ENCODE measurements around the gene CD58.
"Not testable (repeated sequence)": the region's sequence is repeated elsewhere in the genome, so short reads cannot be mapped to it uniquely, and the experiment has no call there.

CD58 gene

GRCh38 chr1:116591951-116592605, 21.3 kb upstream of the CD58 start:
- not testable (repeated sequence) for DNase-seq

DNA sequence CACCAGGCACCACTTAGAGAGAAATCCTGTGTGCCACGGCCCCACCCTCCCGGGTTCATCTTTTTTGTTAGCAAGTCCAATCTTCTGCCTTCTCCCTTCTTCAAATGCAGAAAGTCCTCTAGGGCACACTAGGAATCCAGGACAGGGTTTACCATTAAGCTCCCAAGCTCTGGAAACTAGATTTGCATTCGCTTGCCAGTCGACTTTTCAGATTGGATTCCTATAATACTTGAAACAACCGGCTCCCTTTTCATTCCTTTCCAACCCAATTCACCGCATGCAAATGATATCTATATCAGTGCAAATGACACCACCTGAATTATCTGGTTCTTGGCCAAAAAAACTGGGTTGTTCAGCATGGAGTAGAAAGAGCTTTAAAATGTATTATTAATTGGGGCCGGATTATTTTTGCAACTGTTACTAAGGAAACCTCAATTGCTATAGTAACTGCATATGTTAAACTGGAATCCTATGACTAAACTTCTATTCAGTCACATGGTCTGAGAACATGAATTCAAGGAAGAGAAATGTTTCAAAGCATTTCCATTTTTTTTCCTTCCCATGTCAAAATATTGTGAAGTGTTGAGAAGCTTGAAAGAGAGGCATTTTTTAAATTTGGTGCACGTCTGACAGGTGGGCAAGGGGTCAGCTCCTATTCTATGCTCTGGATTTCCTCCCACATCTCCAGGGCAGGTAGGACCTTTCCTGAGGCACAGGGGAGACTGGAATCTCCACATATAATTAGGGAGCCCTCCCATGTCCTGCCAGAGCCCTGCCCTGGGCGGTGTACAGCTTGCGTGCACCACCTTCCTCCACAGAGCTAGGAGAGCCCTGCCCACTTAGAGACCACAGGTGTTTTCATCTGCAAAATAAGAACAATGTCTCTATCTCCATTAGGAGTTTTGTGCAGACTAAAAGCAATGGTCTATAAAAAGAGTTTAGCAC, 20.5 kb upstream of the CD58 start:
- not testable (repeated sequence) for DNase-seq

GRCh38 chr1:116590359-116591005, 19.7 kb upstream of the CD58 start:
- DNase-seq, result not testable (repeated sequence)

DNA sequence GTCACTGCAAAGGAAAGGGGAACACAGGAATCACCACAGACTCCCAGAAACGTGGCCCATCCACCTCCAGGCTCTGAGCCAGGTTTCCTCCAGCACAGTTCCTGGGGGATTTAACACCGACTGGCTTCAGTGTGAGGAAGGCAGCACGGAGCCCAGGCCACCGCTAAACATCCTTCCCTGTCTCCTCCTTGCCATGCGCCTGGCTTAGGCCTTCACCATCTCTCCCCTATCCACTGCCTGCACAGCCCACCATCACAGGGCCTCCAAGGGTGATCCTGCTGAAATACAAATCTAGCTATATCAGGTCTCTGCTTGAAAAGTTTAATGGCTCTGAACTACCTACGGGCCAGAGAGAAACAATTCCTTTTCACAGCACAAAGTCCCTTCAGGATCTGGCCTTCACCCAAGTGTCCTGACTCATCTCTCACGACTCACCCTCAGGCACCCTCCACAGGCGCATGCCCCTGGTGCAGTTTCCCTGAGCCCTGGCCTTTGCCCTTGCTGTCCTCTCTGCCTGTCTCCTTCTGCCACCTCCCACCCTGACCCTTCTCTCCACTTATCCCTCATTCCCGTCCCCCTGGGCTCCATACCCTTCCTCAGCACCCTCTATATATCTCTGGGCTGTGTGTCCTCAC, 18.4 kb upstream of the CD58 start:
- DNase-seq, result not testable (repeated sequence)

DNA sequence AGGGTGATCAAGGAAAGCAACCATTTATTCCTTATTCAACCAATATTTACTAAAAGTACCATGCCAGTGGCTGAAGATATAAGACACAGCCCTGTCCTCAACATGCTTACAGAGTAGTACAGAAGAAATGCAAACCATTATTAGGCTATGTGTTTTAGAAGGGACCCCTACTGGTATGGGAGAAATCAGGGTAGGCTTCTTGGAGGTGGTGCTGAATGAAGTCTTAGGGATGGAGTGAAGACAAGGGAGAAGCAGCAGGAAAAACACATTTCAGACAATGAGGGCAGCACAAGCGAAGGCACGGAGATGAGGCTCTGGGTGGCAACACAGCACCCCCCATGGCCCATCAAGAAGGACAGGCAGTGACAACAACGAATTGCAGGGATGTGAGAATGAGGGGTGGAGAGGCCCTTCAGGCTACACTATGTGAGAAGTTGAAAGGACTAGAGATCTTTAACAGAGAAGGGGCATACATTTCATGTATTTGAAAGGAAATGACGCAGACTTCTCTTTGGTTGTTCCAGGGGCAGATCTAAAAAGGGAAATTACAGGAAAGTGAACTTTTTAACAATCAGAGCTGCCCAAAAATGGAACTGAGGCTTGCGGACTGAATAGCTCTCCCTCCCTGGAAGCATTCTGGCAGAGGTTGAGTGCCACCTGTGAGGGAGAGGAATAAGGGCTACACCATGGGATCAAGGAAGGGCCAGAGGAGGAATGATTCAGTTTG, 16.8 kb upstream of the CD58 start:
- no peak for DNase-seq

GRCh38 chr1:116586741-116587143, 15.9 kb upstream of the CD58 start:
- DNase-seq, result no peak

DNA sequence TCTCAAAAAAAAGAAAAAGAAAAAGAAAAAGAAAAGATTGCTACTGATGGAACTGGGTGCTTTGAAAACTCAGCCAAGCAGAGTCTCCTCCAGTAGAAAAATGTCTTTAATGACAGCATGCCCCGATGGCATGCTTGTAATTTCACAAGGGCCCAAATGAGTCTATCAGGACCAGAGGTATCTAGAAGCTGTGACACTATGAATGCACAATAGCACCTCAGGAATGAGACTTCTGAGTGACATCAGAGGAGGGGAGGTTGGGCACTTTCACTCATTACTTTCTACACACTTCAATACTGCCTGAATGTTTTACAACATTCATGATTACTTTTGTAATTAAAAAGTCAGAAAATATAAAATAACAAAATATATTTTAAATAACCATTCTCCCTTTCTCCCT, 15.1 kb upstream of the CD58 start:
- no peak for DNase-seq

DNA sequence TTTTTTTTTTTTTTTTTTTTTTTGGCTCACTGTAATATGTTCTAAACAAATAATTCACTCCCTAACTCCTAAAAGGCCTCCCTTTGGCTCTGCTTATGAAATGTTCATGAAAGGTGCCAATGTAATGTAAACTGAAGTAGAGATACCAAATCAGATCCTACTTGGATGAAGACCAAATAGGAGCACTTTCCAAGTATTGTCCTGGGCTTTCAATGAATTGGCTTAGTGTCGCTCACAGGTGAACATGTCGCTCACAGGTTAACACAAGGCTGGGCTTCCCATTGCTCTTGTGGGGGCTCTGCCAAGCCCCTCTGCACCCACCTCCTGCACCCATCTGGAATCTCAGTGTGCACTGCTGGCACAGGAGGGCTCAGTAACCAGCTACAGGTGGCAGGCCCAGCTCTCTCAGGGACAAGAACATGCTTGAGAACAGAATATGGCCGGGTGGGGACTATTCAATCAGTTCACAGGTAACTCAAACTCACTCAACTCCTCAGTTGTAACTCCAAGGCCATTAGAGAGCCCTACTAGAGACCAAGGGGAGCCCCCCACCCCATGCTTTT, 10.6 kb upstream of the CD58 start:
- DNase-seq, result no peak

DNA sequence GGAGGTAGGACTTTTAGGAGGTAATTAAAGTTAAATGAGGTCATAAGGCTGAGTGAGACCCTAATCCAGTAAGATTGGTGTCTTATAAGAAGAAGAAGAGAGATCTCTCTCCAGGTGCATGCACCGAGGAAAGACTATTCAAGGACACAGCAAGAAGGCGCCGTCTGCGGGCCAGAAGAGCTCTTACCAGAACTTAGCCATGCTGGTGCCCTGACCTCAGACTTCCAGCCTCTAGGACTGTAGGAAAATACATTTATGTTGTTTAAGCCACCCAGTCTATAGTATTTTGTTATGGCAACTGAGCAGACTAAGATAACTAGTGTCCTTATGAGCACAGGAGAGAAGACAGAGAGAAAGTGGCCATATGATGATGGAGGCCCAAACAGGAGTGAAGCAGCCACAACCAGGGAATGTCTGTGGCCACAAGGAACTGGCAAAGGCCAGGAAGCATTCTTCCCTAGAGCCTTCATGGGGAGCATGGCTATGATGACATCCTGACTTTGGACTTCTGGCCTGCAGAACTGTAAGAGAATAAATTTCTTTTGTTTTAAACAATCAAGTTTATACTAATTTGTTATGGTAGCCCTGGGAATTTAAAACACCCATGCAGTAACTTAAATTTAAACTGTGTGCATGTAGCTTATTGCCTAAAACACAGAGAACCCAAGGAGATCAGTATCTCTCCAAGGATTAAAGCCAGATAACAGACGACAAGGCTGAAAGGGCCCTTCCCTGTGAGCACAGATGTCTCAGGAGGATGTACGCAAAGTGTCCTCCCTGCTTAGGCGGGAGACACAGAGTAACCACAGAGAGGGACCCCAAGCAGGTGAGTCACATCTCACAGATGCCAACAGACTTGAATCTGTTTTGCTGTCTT, 9.9 kb upstream of the CD58 start:
- DNase-seq, result no peak

DNA sequence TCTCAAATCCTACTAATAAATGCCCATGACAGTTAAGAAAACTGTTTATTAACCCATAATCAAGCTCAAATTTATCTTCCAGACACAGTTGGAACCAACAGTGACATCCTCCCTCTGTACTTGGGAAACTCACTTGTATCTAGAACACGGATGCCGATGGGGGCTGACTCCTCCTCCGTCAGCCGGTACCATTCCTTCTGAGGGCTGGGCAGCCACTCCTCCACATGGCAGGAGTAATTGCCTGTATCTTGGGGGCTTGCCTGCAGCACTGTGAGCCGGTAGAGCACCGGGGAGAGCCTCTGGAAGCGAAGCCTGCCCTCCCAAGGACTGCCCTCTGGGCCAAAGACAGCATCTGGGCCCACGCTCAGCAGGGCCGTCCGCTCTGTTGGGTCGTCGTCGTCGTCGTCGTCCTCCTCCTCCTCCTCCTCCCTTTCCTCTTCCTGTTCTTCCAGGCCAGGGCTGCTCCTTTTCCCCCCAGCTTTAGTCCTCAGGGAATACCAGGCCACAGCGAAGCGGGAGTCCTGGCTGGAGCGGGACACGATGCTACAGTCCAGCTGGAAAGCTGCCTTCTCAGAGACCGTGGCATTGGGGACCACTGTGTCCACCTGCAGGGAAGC, 8.5 kb upstream of the CD58 start:
- no peak for DNase-seq

- DNase-seq, result no peak
Observed at GRCh38 chr1:116578581-116578980, 7.8 kb upstream of the CD58 start.

DNA sequence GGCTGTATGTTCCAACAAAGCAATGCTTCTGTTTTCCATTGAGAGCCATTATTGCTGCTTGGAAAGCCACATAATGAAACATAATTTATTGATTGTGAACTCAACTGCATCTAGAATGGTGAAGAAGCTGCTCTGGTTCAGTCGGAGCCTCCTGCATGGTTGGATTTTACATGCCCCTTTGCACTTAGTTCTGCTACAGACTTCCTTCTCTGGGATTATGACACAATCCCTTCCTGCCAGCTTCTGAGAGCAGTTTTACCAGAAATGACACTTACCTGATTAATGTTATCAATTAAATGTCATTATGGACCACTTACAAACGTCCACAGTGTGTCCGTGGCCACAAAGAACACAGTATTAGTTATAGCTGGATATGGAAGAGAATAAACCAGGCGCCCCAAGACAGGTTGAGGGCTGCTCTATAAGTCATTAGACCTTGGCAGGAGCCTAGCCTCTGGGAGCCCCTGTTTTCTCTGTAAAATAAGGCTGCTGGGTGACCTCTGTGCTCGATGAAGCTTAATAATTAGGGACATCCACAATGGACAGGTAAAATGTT, 7.0 kb upstream of the CD58 start:
- no peak for DNase-seq

DNA sequence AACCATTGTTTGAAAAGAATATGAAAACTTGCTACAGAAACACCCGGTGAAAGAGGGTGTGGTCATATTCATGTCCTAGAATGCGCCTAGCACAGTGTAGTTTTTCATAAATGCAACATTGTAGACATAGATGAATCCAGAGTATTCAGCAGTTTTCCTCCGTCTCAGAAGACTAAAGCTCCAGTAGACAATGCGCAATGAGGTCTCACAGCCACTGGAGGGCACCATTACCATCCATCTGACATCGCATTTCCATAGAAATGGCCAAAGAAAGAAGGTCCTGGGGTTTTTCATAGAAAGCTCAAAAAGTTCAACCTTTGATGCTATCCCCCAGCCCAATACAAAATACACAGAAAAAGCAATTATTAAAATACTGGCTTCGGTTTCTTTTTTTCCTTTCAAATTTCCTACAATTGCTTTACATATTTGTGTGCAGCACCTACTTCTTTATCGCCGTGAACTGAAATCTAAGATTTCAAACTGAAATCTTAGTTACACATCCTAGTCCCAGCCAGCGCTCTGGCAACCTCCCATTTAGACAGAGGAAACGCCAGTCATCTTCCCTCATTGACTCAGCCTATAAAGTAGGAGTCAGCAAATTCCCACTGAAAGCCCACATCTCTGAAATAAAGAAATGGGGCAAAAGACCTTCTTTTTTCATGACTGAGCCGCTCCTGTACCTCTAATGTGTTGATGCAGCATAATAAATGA, 3.9 kb upstream of the CD58 start:
- peak; percentile 74 for DNase-seq

DNA sequence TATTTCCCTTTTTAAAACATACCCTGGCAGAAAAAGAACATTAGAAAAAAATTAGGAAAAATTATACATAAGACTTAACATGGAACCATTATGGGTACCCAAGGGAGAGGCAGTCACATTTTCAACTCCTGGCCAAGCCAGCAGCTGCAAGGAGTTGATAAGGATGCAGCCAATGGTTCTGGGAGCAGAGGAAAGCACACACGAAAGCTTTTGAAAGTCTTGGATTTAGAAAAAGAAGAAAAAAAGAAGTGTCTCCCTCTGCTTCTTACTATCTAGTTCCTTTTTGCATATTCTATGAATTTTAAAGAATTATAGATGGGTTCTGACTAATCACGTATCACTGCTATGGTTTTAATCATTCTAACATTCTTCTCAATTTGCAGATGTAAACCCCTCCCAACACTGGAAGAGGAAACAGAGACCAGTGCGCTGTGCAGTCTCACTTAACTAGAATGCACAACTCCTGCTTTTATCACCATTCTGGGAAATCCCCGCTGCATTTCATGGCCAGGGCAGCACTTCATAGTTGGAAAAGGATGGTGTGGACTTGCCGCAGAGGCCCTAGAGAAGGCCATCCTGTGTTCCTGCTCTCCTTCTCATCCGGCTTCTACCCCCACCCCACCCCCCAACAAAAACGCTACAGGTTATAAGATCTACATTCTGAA, 2.7 kb upstream of the CD58 start:
- DNase-seq, result no peak

- DNase-seq, result no peak
Observed at GRCh38 chr1:116572771-116573430, 2.1 kb upstream of the CD58 start.

DNA sequence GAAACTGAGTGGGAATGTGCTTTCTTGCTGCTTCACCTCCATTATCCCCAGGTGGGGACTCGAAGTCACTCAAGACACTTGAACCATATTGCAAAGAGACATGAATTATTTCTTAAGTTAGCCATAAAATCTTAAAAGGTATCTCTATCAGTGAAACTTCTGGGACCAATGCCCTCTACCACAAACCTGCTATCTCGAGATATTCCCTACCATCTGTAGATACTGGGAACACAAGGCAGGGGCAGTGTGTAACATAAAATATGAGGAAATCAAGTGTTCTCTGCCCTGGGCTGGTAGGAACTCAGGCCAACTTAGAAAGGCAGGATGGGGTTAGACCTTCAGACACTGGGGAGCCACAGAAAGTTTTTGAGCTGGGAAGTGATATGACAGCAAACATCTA, 1.3 kb upstream of the CD58 start:
- no peak for DNase-seq

DNA sequence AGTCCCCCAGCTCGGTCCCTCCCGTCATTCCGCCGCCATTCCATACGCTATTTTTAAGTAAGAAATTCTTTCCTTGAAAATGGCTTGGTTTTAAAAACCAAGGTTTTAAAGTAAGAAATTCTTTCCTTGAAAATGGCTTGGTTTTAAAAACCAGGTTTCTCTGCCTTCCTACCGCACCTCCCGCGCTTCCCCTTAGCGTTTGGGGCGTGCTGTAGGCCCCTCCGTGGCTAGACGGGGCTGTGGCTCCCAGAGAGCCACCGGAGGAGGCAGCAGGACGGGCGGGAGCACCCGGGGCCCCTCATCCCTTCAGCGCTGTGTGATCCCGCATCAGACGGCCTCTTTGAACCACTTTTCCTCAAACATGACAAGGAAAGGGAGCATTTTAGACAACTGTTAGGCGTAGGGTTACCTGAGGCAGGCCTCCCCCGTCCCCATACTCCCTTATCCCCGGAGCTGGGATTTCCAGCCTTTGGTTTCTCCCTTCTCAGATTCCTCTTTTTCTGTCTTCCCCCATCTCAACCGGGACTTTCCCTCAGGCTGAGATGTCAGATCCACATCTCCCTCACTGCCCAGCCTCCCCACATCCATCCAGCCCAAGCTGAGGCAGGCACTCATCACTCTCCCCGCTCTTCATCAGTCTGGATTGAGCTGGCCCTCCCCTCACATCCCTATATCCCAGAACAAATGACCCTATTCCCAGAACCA, 541 bp upstream of the CD58 start:
- no peak for DNase-seq

Data from CD4-positive, alpha-beta T cell treated with Interleukin-17A for 4 hours (primary cell).